ENCODE results near the gene RHOT1. TPM values are rescaled to one million over a fixed set of nuclear protein-coding genes. Genes with fewer than 3 reads are reported as not detected.

The RHOT1 gene
- total and polyA plus RNA-seq, 7 experiments from 2014 or later = 24.3 to 31.7 (median 29.3) TPM

DNA sequence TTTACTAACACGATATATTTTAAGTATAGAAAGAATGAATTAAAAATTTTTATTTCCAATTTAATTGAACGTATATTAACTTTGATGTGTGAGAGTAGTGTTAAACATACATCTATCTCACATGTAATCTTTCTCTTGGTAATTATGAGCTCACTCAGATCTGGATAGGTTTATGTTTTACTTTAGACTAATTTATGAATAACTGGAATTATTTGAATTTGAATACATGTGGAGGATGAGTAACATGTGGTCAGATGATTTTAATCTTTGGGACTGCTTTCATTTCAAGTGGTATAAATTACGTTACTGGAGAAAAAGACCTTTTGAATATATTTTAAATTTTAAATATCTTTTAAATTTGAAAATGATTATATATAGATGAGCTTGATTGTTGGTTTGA lies 73.4 kb downstream of the RHOT1 start:
- no peaks in the 10 kb centered on the region for H3K9me3 Mint-ChIP-seq
- no peaks in the 10 kb centered on the region for H3K27me3 Mint-ChIP-seq
- peaks cover 0 to 8% (median 2%) of the 10 kb centered on the region in 7 donors for H3K4me1 Mint-ChIP-seq
- no peak overlapping the region for H3K27ac Mint-ChIP-seq
- no peak overlapping the region for H3K27ac ChIP-seq (ENCODE audit: low read depth, low read length)
- no peaks in the 10 kb centered on the region for H3K9me3 ChIP-seq (ENCODE audit: control insufficient read depth in 2 of 3, low read length in 3 of 3)
- ATAC-seq = no peak
- CTCF ChIA-PET = no interaction called here
- H3K4me3 Mint-ChIP-seq = no peak overlapping the region
- H3K4me3 ChIP-seq (ENCODE audit: low read length) = no peak overlapping the region
- intact Hi-C loops (cut with micrococcal nuclease) = no loop called here
- no peak for DNase-seq
- peaks cover 0 to 18% (median 0%) of the 10 kb centered on the region in 3 experiments for H3K36me3 ChIP-seq (ENCODE audit: control insufficient read depth in 2 of 3, insufficient read depth in 3 of 3, low read length in 3 of 3)
- peaks cover 4 to 33% (median 26%) of the 10 kb centered on the region in 5 donors for H3K36me3 Mint-ChIP-seq
- no peaks in the 10 kb centered on the region for H3K27me3 ChIP-seq (ENCODE audit: control insufficient read depth in 2 of 2, insufficient read depth in 2 of 2, low read length in 2 of 2)
- H3K4me1 ChIP-seq (ENCODE audit: control insufficient read depth in 2 of 2, insufficient read depth in 2 of 2, low read length in 2 of 2) = no peaks in the 10 kb centered on the region
- POLR2A ChIA-PET = interaction anchor here (0.6 kb wide), 1 partner anchor 1728 kb away, joined by 8 read pairs; no protein-coding TSS in a partner anchor

DNA sequence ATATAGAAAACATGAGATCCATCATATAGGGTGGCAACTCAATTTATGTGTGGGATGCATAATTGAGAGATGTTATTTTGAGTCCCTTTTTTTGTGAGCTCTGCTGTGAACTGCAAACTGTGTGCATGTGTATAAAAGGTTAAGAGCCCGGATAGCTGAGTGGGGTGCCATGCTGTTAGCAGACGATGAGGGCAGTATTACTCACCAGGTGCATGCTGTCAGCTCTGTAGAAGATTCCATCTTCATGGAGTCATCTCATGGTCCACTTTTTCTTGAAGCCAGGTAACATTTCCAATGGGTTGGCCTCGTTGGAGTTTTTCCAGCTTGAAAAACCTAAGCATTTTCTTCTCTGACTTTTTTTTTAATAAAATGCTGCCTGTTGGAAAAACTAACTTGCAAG lies 80.3 kb downstream of the RHOT1 start:
- peaks cover 0 to 19% (median 14%) of the 10 kb centered on the region in 5 donors for H3K36me3 Mint-ChIP-seq
- H3K9me3 Mint-ChIP-seq = no peaks in the 10 kb centered on the region
- Histone ChIP-seq H3K4me1 (ENCODE audit: control insufficient read depth in 2 of 2, insufficient read depth in 2 of 2, low read length in 2 of 2) (no peaks in the 10 kb centered on the region), H3K36me3 (ENCODE audit: control insufficient read depth in 2 of 3, insufficient read depth in 3 of 3, low read length in 3 of 3) (peaks cover 0 to 7% (median 0%) of the 10 kb centered on the region in 3 experiments), H3K27ac (ENCODE audit: low read depth, low read length) (no peak overlapping the region), H3K4me3 (ENCODE audit: low read length) (no peak overlapping the region), H3K9me3 (ENCODE audit: control insufficient read depth in 2 of 3, low read length in 3 of 3) (no peaks in the 10 kb centered on the region), H3K27me3 (ENCODE audit: control insufficient read depth in 2 of 2, insufficient read depth in 2 of 2, low read length in 2 of 2) (no peaks in the 10 kb centered on the region)
- POLR2A ChIA-PET = no interaction called here
- H3K27ac Mint-ChIP-seq = no peak overlapping the region
- DNase-seq = no peak
- no peaks in the 10 kb centered on the region for H3K27me3 Mint-ChIP-seq
- H3K4me3 Mint-ChIP-seq = no peak overlapping the region
- CTCF ChIA-PET = interaction anchor here (0.6 to 0.7 kb wide), 2 partner anchors 395 to 654 kb away, joined by 3 read pairs; partner anchors contain the start of gene MYO1D
- intact Hi-C loops (cut with micrococcal nuclease) = no loop called here
- peaks cover 0 to 10% (median 0%) of the 10 kb centered on the region in 7 donors for H3K4me1 Mint-ChIP-seq
- ATAC-seq = no peak

DNA sequence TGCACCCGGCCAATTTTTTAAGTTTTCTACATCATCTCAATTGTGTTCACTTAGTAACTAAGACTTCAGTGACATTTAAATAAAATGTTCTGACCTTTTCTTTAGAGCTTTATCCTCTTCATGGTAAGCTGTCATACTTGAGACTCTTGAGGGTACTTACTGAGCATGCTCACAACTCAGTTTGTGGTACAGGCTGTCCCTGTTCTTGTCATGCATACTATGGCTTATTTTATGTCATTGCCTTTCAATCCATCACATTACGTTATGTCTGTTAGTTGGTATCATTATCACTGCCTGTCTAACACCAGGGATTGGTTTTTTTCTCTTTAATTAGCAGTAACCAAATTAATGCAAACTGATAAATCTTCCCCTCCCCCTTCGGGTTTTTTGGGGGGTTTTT lies 81.4 kb downstream of the RHOT1 start:
- no peak for ATAC-seq
- ChIA-PET POLR2A (interaction anchor here (0.6 kb wide), 1 partner anchor 50 kb away, joined by 3 read pairs; no protein-coding TSS in a partner anchor), CTCF (no interaction called here)
- H3K27ac ChIP-seq (ENCODE audit: low read depth, low read length) = no peak overlapping the region
- peaks cover 0 to 7% (median 0%) of the 10 kb centered on the region in 3 experiments for H3K36me3 ChIP-seq (ENCODE audit: control insufficient read depth in 2 of 3, insufficient read depth in 3 of 3, low read length in 3 of 3)
- Mint-ChIP-seq H3K27me3 (no peaks in the 10 kb centered on the region), H3K36me3 (peaks cover 0 to 18% (median 13%) of the 10 kb centered on the region in 5 donors), H3K9me3 (no peaks in the 10 kb centered on the region), H3K4me3 (no peak overlapping the region), H3K27ac (no peak overlapping the region), H3K4me1 (peaks cover 0 to 8% (median 0%) of the 10 kb centered on the region in 7 donors)
- no peak overlapping the region for H3K4me3 ChIP-seq (ENCODE audit: low read length)
- intact Hi-C loops (cut with micrococcal nuclease) = no loop called here
- H3K27me3 ChIP-seq (ENCODE audit: control insufficient read depth in 2 of 2, insufficient read depth in 2 of 2, low read length in 2 of 2) = no peaks in the 10 kb centered on the region
- no peak for DNase-seq
- H3K9me3 ChIP-seq (ENCODE audit: control insufficient read depth in 2 of 3, low read length in 3 of 3) = no peaks in the 10 kb centered on the region
- H3K4me1 ChIP-seq (ENCODE audit: control insufficient read depth in 2 of 2, insufficient read depth in 2 of 2, low read length in 2 of 2) = no peaks in the 10 kb centered on the region

DNA sequence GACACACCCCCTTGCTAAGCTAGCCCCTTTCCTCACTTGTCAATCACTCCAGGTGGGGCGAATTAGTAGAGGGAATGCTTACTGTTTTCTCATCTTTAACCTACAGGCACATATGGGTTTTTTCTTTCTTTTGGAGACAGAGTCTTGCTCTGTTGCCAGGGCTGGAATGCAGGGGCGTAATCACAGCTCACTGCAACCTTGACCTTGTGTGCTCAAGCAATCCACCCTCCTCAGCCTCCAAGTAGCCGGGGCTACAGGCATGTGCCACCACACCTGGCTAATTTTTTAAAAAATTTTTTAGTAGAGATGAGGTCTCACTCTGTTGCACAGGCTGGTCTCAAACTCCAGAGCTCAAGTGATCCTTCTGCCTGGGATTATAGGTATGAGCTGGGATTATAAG lies 84.6 kb downstream of the RHOT1 start:
- H3K9me3 Mint-ChIP-seq = no peaks in the 10 kb centered on the region
- POLR2A ChIA-PET = no interaction called here
- Histone ChIP-seq H3K4me1 (ENCODE audit: control insufficient read depth in 2 of 2, insufficient read depth in 2 of 2, low read length in 2 of 2) (peaks cover 0 to under 1% of the 10 kb centered on the region in 2 donors), H3K36me3 (ENCODE audit: control insufficient read depth in 2 of 3, insufficient read depth in 3 of 3, low read length in 3 of 3) (peaks cover 0 to 3% (median 0%) of the 10 kb centered on the region in 3 experiments), H3K27me3 (ENCODE audit: control insufficient read depth in 2 of 2, insufficient read depth in 2 of 2, low read length in 2 of 2) (no peaks in the 10 kb centered on the region), H3K27ac (ENCODE audit: low read depth, low read length) (no peak overlapping the region), H3K4me3 (ENCODE audit: low read length) (no peak overlapping the region), H3K9me3 (ENCODE audit: control insufficient read depth in 2 of 3, low read length in 3 of 3) (no peaks in the 10 kb centered on the region)
- peaks cover 0 to 1% (median under 1%) of the 10 kb centered on the region in 7 donors for H3K4me1 Mint-ChIP-seq
- intact Hi-C loops (cut with micrococcal nuclease) = no loop called here
- H3K27ac Mint-ChIP-seq = no peak overlapping the region
- peaks cover 0 to 10% (median 6%) of the 10 kb centered on the region in 5 donors for H3K36me3 Mint-ChIP-seq
- no peaks in the 10 kb centered on the region for H3K27me3 Mint-ChIP-seq
- H3K4me3 Mint-ChIP-seq = no peak overlapping the region
- ATAC-seq = no peak
- CTCF ChIA-PET = no interaction called here
- no peak for DNase-seq

DNA sequence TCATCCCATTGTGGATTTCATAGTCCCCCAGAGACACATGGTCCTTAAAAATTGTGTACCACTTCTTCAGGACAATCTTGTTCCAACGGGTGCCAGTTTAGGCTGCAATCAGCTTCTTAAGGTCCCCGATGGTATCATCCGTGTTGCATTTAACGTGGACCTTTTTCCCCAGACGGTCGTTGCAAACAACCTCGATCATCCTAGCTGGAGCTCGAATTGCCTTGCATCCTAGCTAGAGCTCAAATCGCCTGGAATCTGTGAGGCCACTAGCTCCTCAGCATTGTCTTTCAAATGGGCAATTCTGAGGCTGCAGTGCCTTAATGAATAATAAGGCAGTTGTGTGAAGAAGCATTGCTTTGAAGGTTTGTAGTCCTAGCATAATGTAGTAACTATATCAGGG lies 85.6 kb downstream of the RHOT1 start:
- POLR2A ChIA-PET = no interaction called here

DNA sequence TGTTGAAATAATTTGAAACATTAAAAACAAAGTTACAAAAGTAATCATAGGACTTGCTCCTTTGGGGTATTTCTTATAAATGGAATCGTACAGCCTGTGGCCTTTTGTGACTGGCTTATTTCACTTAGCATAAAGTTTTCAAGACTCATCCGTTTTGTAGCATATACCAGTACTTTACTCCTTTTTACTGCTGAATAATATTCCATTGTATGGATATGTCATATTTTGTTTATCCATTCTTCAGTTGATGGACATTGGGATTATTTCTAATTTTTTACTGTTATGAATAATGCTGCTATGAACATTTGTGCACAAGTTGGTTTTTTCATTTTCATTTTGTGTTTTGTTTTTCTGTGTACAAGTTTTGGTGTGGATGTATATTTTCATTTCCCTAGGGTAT lies 93.3 kb downstream of the RHOT1 start:
- intact Hi-C loops (cut with micrococcal nuclease) = no loop called here
- DNase-seq = no peak
- H3K27me3 ChIP-seq (ENCODE audit: control insufficient read depth in 2 of 2, insufficient read depth in 2 of 2, low read length in 2 of 2) = no peaks in the 10 kb centered on the region
- no peaks in the 10 kb centered on the region for H3K36me3 Mint-ChIP-seq
- no peak overlapping the region for H3K4me3 ChIP-seq (ENCODE audit: low read length)
- CTCF ChIA-PET = no interaction called here
- no peak overlapping the region for H3K27ac Mint-ChIP-seq
- POLR2A ChIA-PET = no interaction called here
- peaks cover 0 to 6% of the 10 kb centered on the region in 2 donors for H3K4me1 ChIP-seq (ENCODE audit: control insufficient read depth in 2 of 2, insufficient read depth in 2 of 2, low read length in 2 of 2)
- H3K4me1 Mint-ChIP-seq = peaks cover 0 to 15% (median 12%) of the 10 kb centered on the region in 7 donors
- no peak overlapping the region for H3K27ac ChIP-seq (ENCODE audit: low read depth, low read length)
- H3K9me3 Mint-ChIP-seq = no peaks in the 10 kb centered on the region
- H3K4me3 Mint-ChIP-seq = no peak overlapping the region
- ATAC-seq = no peak
- no peaks in the 10 kb centered on the region for H3K27me3 Mint-ChIP-seq
- H3K36me3 ChIP-seq (ENCODE audit: control insufficient read depth in 2 of 3, insufficient read depth in 3 of 3, low read length in 3 of 3) = no peaks in the 10 kb centered on the region
- H3K9me3 ChIP-seq (ENCODE audit: control insufficient read depth in 2 of 3, low read length in 3 of 3) = no peaks in the 10 kb centered on the region

More for the DNA sequence above, 85.6 kb downstream of the RHOT1 start:
- DNase-seq (no peak), ATAC-seq (no peak)
- H3K4me3 Mint-ChIP-seq = no peak overlapping the region
- no peaks in the 10 kb centered on the region for H3K9me3 ChIP-seq (ENCODE audit: control insufficient read depth in 2 of 3, low read length in 3 of 3)
- no peaks in the 10 kb centered on the region for H3K9me3 Mint-ChIP-seq
- H3K4me1 ChIP-seq (ENCODE audit: control insufficient read depth in 2 of 2, insufficient read depth in 2 of 2, low read length in 2 of 2) = peaks cover 0 to 6% of the 10 kb centered on the region in 2 donors
- H3K27ac ChIP-seq (ENCODE audit: low read depth, low read length) = no peak overlapping the region
- H3K36me3 ChIP-seq (ENCODE audit: control insufficient read depth in 2 of 3, insufficient read depth in 3 of 3, low read length in 3 of 3) = peaks cover 0 to 3% (median 0%) of the 10 kb centered on the region in 3 experiments
- H3K4me3 ChIP-seq (ENCODE audit: low read length) = no peak overlapping the region
- no peak overlapping the region for H3K27ac Mint-ChIP-seq
- no peaks in the 10 kb centered on the region for H3K27me3 Mint-ChIP-seq
- H3K27me3 ChIP-seq (ENCODE audit: control insufficient read depth in 2 of 2, insufficient read depth in 2 of 2, low read length in 2 of 2) = no peaks in the 10 kb centered on the region
- H3K4me1 Mint-ChIP-seq = peaks cover 0 to 10% (median 7%) of the 10 kb centered on the region in 7 donors
- CTCF ChIA-PET = no interaction called here
- intact Hi-C loops (cut with micrococcal nuclease) = no loop called here
- H3K36me3 Mint-ChIP-seq = peaks cover 0 to 6% (median 5%) of the 10 kb centered on the region in 5 donors

DNA sequence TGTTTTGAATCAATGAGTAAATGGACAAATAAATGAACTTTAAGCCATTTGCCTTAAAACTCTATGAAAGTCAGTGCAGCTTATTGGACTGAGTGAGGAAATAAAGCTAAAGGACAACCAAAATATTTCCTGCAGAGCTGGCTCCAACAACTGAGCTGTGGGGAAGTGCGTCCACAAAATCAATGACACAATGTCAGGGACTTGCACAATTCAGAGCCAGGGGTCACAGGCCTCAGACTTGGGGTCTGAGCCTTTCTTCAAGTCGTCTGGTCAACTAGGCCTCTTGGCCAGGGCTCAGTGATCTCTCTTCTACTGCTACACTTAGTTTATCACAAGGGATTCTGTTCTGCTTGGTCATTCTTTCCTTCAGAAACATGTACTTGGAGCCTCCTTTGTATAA lies 97.2 kb downstream of the RHOT1 start:
- no peak for DNase-seq
- H3K27me3 ChIP-seq (ENCODE audit: control insufficient read depth in 2 of 2, insufficient read depth in 2 of 2, low read length in 2 of 2) = no peaks in the 10 kb centered on the region
- no peaks in the 10 kb centered on the region for H3K4me1 Mint-ChIP-seq
- peaks cover 0 to 7% (median 0%) of the 10 kb centered on the region in 5 donors for H3K27me3 Mint-ChIP-seq
- ATAC-seq = no peak
- intact Hi-C loops (cut with micrococcal nuclease) = no loop called here
- peaks cover 0 to 3% (median 0%) of the 10 kb centered on the region in 5 donors for H3K36me3 Mint-ChIP-seq
- no peak overlapping the region for H3K27ac Mint-ChIP-seq
- H3K27ac ChIP-seq (ENCODE audit: low read depth, low read length) = no peak overlapping the region
- no peaks in the 10 kb centered on the region for H3K9me3 Mint-ChIP-seq
- ChIA-PET POLR2A (no interaction called here), CTCF (no interaction called here)
- H3K4me1 ChIP-seq (ENCODE audit: control insufficient read depth in 2 of 2, insufficient read depth in 2 of 2, low read length in 2 of 2) = no peaks in the 10 kb centered on the region
- no peaks in the 10 kb centered on the region for H3K9me3 ChIP-seq (ENCODE audit: control insufficient read depth in 2 of 3, low read length in 3 of 3)
- no peaks in the 10 kb centered on the region for H3K36me3 ChIP-seq (ENCODE audit: control insufficient read depth in 2 of 3, insufficient read depth in 3 of 3, low read length in 3 of 3)
- H3K4me3 ChIP-seq (ENCODE audit: low read length) = no peak overlapping the region
- no peak overlapping the region for H3K4me3 Mint-ChIP-seq

Measured in naive thymus-derived CD4-positive, alpha-beta T cell (primary cell).